GM23338 (cell line): ENCODE data around the gene MYO5A. TPM values are rescaled to one million over a fixed set of nuclear protein-coding genes. Genes with fewer than 3 reads are reported as not detected.
"Not testable (repeated sequence)": the region's sequence is repeated elsewhere in the genome, so short reads cannot be mapped to it uniquely, and the experiment has no call there.

Experiments
- ATAC-seq: fragments of 200-7000 bp; cut with Tn5 transposase; 3 replicates; pipeline ENCODE4 v1.9.1; 2020
- DNase-seq: peaks from one replicate; pipeline ENCODE4 v3.0.0-alpha.2; 2015; ENCODE audit warnings: low spot score
- H2AFZ ChIP-seq: fragments of 200-600 bp; sonication (generic); 2 replicates; pipeline ENCODE4 v1.8.0; 2016; ENCODE audit warnings: antibody characterized with exemption, mild to moderate bottlenecking, moderate library complexity
- H3F3A ChIP-seq: fragments of 200-600 bp; sonication (generic); replicated peaks from 2 replicates; pipeline ENCODE4 v1.8.0; 2017; ENCODE audit warnings: antibody characterized with exemption, mixed run types, low read depth
- H3K27ac ChIP-seq: fragments of 200-600 bp; sonication (generic); 2 replicates; pipeline ENCODE4 v1.6.1; 2016; ENCODE audit warnings: low read depth
- H3K27me3 ChIP-seq: fragments of 200-600 bp; sonication (generic); 2 replicates; pipeline ENCODE4 v1.8.0; 2016; ENCODE audit warnings: mild to moderate bottlenecking, mixed run types, moderate library complexity; ENCODE audit not compliant: insufficient read depth
- H3K36me3 ChIP-seq: fragments of 200-600 bp; sonication (generic); 2 replicates; pipeline ENCODE4 v1.8.0; 2016; ENCODE audit warnings: mild to moderate bottlenecking; ENCODE audit not compliant: insufficient read depth
- H3K4me1 ChIP-seq: fragments of 200-600 bp; sonication (generic); 2 replicates; pipeline ENCODE4 v1.8.0; 2016; ENCODE audit warnings: mild to moderate bottlenecking, moderate library complexity; ENCODE audit not compliant: insufficient read depth
- H3K4me2 ChIP-seq: fragments of 200-600 bp; sonication (generic); 2 replicates; pipeline ENCODE4 v1.7.1; 2017; ENCODE audit warnings: mixed run types
- H3K4me3 ChIP-seq: fragments of 200-600 bp; sonication (generic); 2 replicates; pipeline ENCODE4 v1.6.1; 2016; ENCODE audit warnings: mixed run types
- H3K79me2 ChIP-seq: fragments of 200-600 bp; sonication (generic); replicated peaks from 2 replicates; pipeline ENCODE4 v1.8.0; 2017; ENCODE audit warnings: mild to moderate bottlenecking; ENCODE audit not compliant: insufficient read depth
- H3K9me2 ChIP-seq: fragments of 200-600 bp; sonication (generic); 2 replicates; pipeline ENCODE4 v1.8.0; 2017; ENCODE audit not compliant: insufficient read depth
- H4K20me1 ChIP-seq: fragments of 200-600 bp; sonication (generic); replicated peaks from 2 replicates; pipeline ENCODE4 v1.8.0; 2017; ENCODE audit warnings: mild to moderate bottlenecking; ENCODE audit not compliant: insufficient read depth
- H3K27ac Mint-ChIP-seq: 2 replicates; pipeline ENCODE4 v1.8.0; 2020; ENCODE audit warnings: inconsistent platforms, mild to moderate bottlenecking, moderate library complexity, mixed read lengths
- H3K27me3 Mint-ChIP-seq: 3 replicates; pipeline ENCODE4 v1.8.0; 2022; ENCODE audit warnings: low read depth, mild to moderate bottlenecking, moderate library complexity, mixed read lengths, inconsistent platforms; ENCODE audit not compliant: insufficient read depth, poor library complexity
- H3K36me3 Mint-ChIP-seq: 3 replicates; pipeline ENCODE4 v1.8.0; 2021; ENCODE audit warnings: low read depth, mild to moderate bottlenecking, inconsistent platforms, moderate library complexity, mixed read lengths
- H3K4me1 Mint-ChIP-seq: 3 replicates; pipeline ENCODE4 v1.8.0; 2020; ENCODE audit warnings: mild to moderate bottlenecking, inconsistent platforms, mixed read lengths
- H3K4me3 Mint-ChIP-seq: 3 replicates; pipeline ENCODE4 v1.8.0; 2021; ENCODE audit warnings: moderate library complexity, mild to moderate bottlenecking, inconsistent platforms, mixed read lengths
- H3K9me3 Mint-ChIP-seq: 3 replicates; pipeline ENCODE4 v1.8.0; 2020; ENCODE audit warnings: moderate library complexity, mild to moderate bottlenecking, inconsistent platforms, mixed read lengths
- CREB1 ChIP-seq: fragments of 250-450 bp; sonication (Bioruptor Pico); IDR thresholded peaks from 2 replicates; pipeline ENCODE4 v1.5.0; 2020; ENCODE audit warnings: low read depth, mild to moderate bottlenecking, moderate library complexity
- CTCF ChIP-seq, 2 experiments: fragments of 200-600 bp in 1 of 2; sonication (generic) in 1 of 2; conservative IDR thresholded peaks; 2 replicates each; pipeline versions ENCODE4 v1.5.1 to v1.6.1; 2016 to 2017; ENCODE audit warnings: antibody characterized with exemption in 2 of 2, low read depth in 2 of 2, mild to moderate bottlenecking in 2 of 2, moderate library complexity in 1 of 2
- EZH2phosphoT487 ChIP-seq: fragments of 200-600 bp; sonication (generic); IDR thresholded peaks from one replicate; pipeline ENCODE4 v1.8.1; 2018; ENCODE audit warnings: antibody characterized with exemption; ENCODE audit not compliant: unreplicated experiment
- JUNB ChIP-seq: IDR thresholded peaks from one replicate; pipeline ENCODE4 v1.6.1; 2016; ENCODE audit warnings: antibody characterized with exemption; ENCODE audit not compliant: unreplicated experiment
- NANOG ChIP-seq: IDR thresholded peaks from 2 replicates; pipeline ENCODE4 v1.6.1; 2016; ENCODE audit warnings: antibody characterized with exemption, borderline replicate concordance
- POLR2AphosphoS5 ChIP-seq: IDR thresholded peaks from 2 replicates; pipeline ENCODE4 v1.6.1; 2016; ENCODE audit warnings: antibody characterized with exemption, low read depth
- REST ChIP-seq: IDR thresholded peaks from one replicate; pipeline ENCODE4 v1.6.1; 2018; ENCODE audit warnings: antibody characterized with exemption; ENCODE audit not compliant: unreplicated experiment
- polyA plus RNA-seq: library from polyadenylated mRNA; unstranded; fragments of >200 nt; fragmentation: Nextera tagmentation; extraction: Ambion mirVana; gene quantifications from 2 replicates; pipeline ENCODE4 v1.2.1, GENCODE V29; 2016
- total RNA-seq: library from RNA; depleted of rRNA; stranded (reverse); fragments of >200 nt; shearing (Covaris generic); gene quantifications from 2 replicates; pipeline ENCODE4 v1.2.3, GENCODE V29; 2014

MYO5A gene
- total and polyA plus RNA-seq, 2 experiments from 2014 or later = 5.7 to 31.8 TPM

- H3K4me3 ChIP-seq = no peak overlapping the region
- DNase-seq = no peak
- H3K4me1 ChIP-seq = peaks cover 5% of the 10 kb centered on the region; the same call in 1 of the 2 replicates
- Mint-ChIP-seq H3K27me3 (no peaks in the 10 kb centered on the region), H3K4me1 (peaks cover 14% of the 10 kb centered on the region), H3K36me3 (no peaks in the 10 kb centered on the region; the same call in 2 of the 3 replicates), H3K27ac (no peak overlapping the region), H3K9me3 (no peaks in the 10 kb centered on the region), H3K4me3 (no peak overlapping the region)
- H4K20me1 ChIP-seq = 0 out of 2 replicates have a peak, but pooled peaks cover 4% of the 10 kb centered on the region
- H3K27ac ChIP-seq = no peak overlapping the region
- peaks cover 8% of the 10 kb centered on the region; the same call in 1 of the 2 replicates for H3K9me2 ChIP-seq
- no peak overlapping the region for H3K4me2 ChIP-seq
- peaks cover 9% of the 10 kb centered on the region; the same call in 1 of the 2 replicates for H3K79me2 ChIP-seq
- no peaks in the 10 kb centered on the region for H3K36me3 ChIP-seq
- TF ChIP-seq JUNB (no peak), CREB1 (CRISPR knock-in tag) (no peak), NANOG (no peak), EZH2phosphoT487 (no peak)
- ATAC-seq = no peak
- H2AFZ ChIP-seq = no peak overlapping the region
- H3F3A ChIP-seq = no peaks in the 10 kb centered on the region
- H3K27me3 ChIP-seq = no peaks in the 10 kb centered on the region
Observed at GRCh38 chr15:52439470-52439869, 89.2 kb downstream of the MYO5A start.

GRCh38 chr15:52439042-52439441 is 89.6 kb downstream of the MYO5A start:
- H3K4me2 ChIP-seq, H3K79me2 ChIP-seq, ATAC-seq, H3K4me3 Mint-ChIP-seq, H3K4me1 ChIP-seq, H3K27me3 Mint-ChIP-seq, H3K4me3 ChIP-seq, H3K9me2 ChIP-seq, H3K36me3 Mint-ChIP-seq, H3K27ac Mint-ChIP-seq, H3K9me3 Mint-ChIP-seq, DNase-seq, H2AFZ ChIP-seq, H3F3A ChIP-seq, H3K27me3 ChIP-seq, H4K20me1 ChIP-seq, H3K27ac ChIP-seq, H3K36me3 ChIP-seq: not testable (repeated sequence)
- H3K4me1 Mint-ChIP-seq = peaks cover 14% of the 10 kb centered on the region

- Mint-ChIP-seq H3K27ac (no peak overlapping the region), H3K9me3 (no peaks in the 10 kb centered on the region), H3K4me1 (peaks cover 14% of the 10 kb centered on the region), H3K27me3 (no peaks in the 10 kb centered on the region), H3K36me3 (no peaks in the 10 kb centered on the region; the same call in 2 of the 3 replicates), H3K4me3 (no peak overlapping the region)
- DNase-seq (no peak), ATAC-seq (no peak)
- no peaks in the 10 kb centered on the region for H3K36me3 ChIP-seq
- no peak overlapping the region for H3K4me3 ChIP-seq
- H4K20me1 ChIP-seq = no peaks in the 10 kb centered on the region
- H3K4me1 ChIP-seq = peaks cover 5% of the 10 kb centered on the region; the same call in 1 of the 2 replicates
- no peak overlapping the region for H2AFZ ChIP-seq
- peaks cover 8% of the 10 kb centered on the region; the same call in 1 of the 2 replicates for H3K79me2 ChIP-seq
- no peaks in the 10 kb centered on the region for H3K27me3 ChIP-seq
- no peak overlapping the region for H3K4me2 ChIP-seq
- H3F3A ChIP-seq = no peaks in the 10 kb centered on the region
- no peak overlapping the region for H3K27ac ChIP-seq
- H3K9me2 ChIP-seq = peaks cover 8% of the 10 kb centered on the region; the same call in 1 of the 2 replicates
- TF ChIP-seq POLR2AphosphoS5 (no peak), EZH2phosphoT487 (no peak), CTCF (conservative IDR thresholded peaks at IDR 0.05; ENCODE audit: low read depth in 2 of 2) (no peak), REST (no peak)
Observed at GRCh38 chr15:52438047-52438446, 90.6 kb downstream of the MYO5A start.
